Ishikawa (cell line): ENCODE measurements around the gene COMMD9.

Experiments used
- CREB1 ChIP-seq: IDR thresholded peaks from 2 replicates; pipeline ENCODE4 v1.6.1; 2012; ENCODE audit warnings: low read depth
- EGR1 ChIP-seq: IDR thresholded peaks from 2 replicates; pipeline ENCODE4 v1.6.1; 2012
- EP300 ChIP-seq: IDR thresholded peaks from 2 replicates; pipeline ENCODE4 v1.6.1; 2012; ENCODE audit warnings: borderline replicate concordance
- FOXM1 ChIP-seq: IDR thresholded peaks from 2 replicates; pipeline ENCODE4 v1.6.1; 2012; ENCODE audit warnings: low read depth, borderline replicate concordance
- TAF1 ChIP-seq: IDR thresholded peaks from 2 replicates; pipeline ENCODE4 v1.6.1; 2012; ENCODE audit warnings: low read depth, mild to moderate bottlenecking
- TCF12 ChIP-seq: IDR thresholded peaks from 2 replicates; pipeline ENCODE4 v1.6.1; 2012; ENCODE audit warnings: low read depth
- TEAD4 ChIP-seq: IDR thresholded peaks from 2 replicates; pipeline ENCODE4 v1.6.1; 2012
- YY1 ChIP-seq: IDR thresholded peaks from 2 replicates; pipeline ENCODE4 v1.6.1; 2012; ENCODE audit warnings: low read depth
- ZBTB7A ChIP-seq: IDR thresholded peaks from 2 replicates; pipeline ENCODE4 v1.6.1; 2012; ENCODE audit warnings: low read depth
- TF ChIP-seq, protein P1 (sequence below): IDR thresholded peaks from 2 replicates; pipeline ENCODE4 v1.6.1; 2012; ENCODE audit warnings: low read depth, mild to moderate bottlenecking

DNA sequence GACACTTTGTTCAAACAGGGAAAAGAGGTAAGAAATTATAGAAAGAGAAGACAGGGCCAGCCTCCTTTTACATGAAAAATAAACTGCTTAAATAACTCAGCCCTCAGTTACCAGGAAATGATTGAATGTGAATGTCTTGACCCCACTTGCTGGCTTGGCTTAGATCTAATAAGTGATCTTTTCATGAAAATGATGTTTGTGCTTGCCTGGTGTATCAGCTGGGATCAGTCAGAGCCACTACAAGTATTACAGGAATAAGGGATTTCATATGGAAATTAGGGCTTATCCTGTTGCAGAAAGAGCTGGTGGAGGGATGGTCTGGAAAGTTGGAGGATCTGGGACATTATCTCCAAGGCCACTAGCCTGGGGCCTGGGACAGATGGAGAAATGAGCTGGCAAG lies 51.8 kb downstream of the COMMD9 start:
- TF ChIP-seq EGR1 = no peak
- TF ChIP-seq, protein P1, sequence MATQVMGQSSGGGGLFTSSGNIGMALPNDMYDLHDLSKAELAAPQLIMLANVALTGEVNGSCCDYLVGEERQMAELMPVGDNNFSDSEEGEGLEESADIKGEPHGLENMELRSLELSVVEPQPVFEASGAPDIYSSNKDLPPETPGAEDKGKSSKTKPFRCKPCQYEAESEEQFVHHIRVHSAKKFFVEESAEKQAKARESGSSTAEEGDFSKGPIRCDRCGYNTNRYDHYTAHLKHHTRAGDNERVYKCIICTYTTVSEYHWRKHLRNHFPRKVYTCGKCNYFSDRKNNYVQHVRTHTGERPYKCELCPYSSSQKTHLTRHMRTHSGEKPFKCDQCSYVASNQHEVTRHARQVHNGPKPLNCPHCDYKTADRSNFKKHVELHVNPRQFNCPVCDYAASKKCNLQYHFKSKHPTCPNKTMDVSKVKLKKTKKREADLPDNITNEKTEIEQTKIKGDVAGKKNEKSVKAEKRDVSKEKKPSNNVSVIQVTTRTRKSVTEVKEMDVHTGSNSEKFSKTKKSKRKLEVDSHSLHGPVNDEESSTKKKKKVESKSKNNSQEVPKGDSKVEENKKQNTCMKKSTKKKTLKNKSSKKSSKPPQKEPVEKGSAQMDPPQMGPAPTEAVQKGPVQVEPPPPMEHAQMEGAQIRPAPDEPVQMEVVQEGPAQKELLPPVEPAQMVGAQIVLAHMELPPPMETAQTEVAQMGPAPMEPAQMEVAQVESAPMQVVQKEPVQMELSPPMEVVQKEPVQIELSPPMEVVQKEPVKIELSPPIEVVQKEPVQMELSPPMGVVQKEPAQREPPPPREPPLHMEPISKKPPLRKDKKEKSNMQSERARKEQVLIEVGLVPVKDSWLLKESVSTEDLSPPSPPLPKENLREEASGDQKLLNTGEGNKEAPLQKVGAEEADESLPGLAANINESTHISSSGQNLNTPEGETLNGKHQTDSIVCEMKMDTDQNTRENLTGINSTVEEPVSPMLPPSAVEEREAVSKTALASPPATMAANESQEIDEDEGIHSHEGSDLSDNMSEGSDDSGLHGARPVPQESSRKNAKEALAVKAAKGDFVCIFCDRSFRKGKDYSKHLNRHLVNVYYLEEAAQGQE = no peak
- TF ChIP-seq TCF12 = no peak
- TF ChIP-seq CREB1 = no peak
- TF ChIP-seq FOXM1 = no peak
- no peak for TF ChIP-seq TAF1
- no peak for TF ChIP-seq ZBTB7A
- TF ChIP-seq EP300 = no peak
- no peak for TF ChIP-seq TEAD4
- TF ChIP-seq YY1 = no peak
